Gastroesophageal sphincter (tissue), 4 donors: Measurements from ENCODE around the gene PGAP2. TPM values are rescaled to one million over a fixed set of nuclear protein-coding genes. Genes with fewer than 3 reads are reported as not detected.

ENCODE experiments used
- ATAC-seq: fragments of 150-250 bp; one replicate; pipeline ENCODE4 v1.9.1; 2016; ENCODE audit warnings: mild to moderate bottlenecking, moderate library complexity
- H3K27ac ChIP-seq, 4 donors: fragments of 200-600 bp; sonication (generic) in 3 of 4; 1 replicate in 3 of 4; 2 replicates in 1 of 4; pipeline ENCODE4 v1.5.1; 2016 to 2019
- H3K27me3 ChIP-seq: fragments of 200-600 bp; sonication (generic); one replicate; pipeline ENCODE4 v1.5.1; 2019
- H3K36me3 ChIP-seq, 2 donors: fragments of 200-600 bp; sonication (generic); one replicate each; pipeline ENCODE4 v1.5.1; 2019; ENCODE audit warnings: control low read depth in 1 of 2
- H3K4me1 ChIP-seq, 3 donors: fragments of 200-600 bp; sonication (generic); 1 replicate in 2 of 3; 2 replicates in 1 of 3; pipeline ENCODE4 v1.5.1; 2016 to 2019; ENCODE audit warnings: control low read depth in 2 of 3
- H3K4me3 ChIP-seq, 2 donors: fragments of 200-600 bp; sonication (generic); one replicate each; pipeline ENCODE4 v1.5.1; 2019; ENCODE audit warnings: mild to moderate bottlenecking in 1 of 2, moderate library complexity in 1 of 2
- H3K9me3 ChIP-seq, 3 donors: fragments of 200-600 bp; sonication (generic); one replicate each; pipeline ENCODE4 v1.5.1; 2017 to 2019; ENCODE audit warnings: control low read depth in 2 of 3
- CTCF ChIP-seq, 4 experiments: fragments of 200-600 bp in 2 of 4; fragments of 450-650 bp in 2 of 4; sonication (generic) in 1 of 4; IDR thresholded peaks; one replicate each; pipeline ENCODE4 v1.5.1; 2017 to 2019; ENCODE audit warnings: antibody characterized with exemption in 4 of 4, mild to moderate bottlenecking in 2 of 4, moderate library complexity in 2 of 4
- EP300 ChIP-seq: sonication (generic); formaldehyde crosslinking; IDR thresholded peaks from one replicate; pipeline ENCODE4 v1.6.1; 2017; ENCODE audit warnings: antibody characterized with exemption, mild to moderate bottlenecking
- POLR2A ChIP-seq, 2 donors: fragments of 450-650 bp; IDR thresholded peaks; one replicate each; pipeline ENCODE4 v1.6.1; 2017; ENCODE audit warnings: antibody characterized with exemption in 2 of 2, mild to moderate bottlenecking in 2 of 2, moderate library complexity in 1 of 2
- POLR2AphosphoS5 ChIP-seq: sonication (generic); formaldehyde crosslinking; IDR thresholded peaks from one replicate; pipeline ENCODE4 v1.6.1; 2017; ENCODE audit warnings: antibody characterized with exemption
- WGBS, 2 donors: methylation state at CpG; one replicate each; pipeline ENCODE4 v1.1.5; 2018; ENCODE audit warnings: low coverage in 1 of 2; 5-methylcytosine and 5-hydroxymethylcytosine counted together
- total RNA-seq, 4 donors: library from RNA; depleted of rRNA; stranded (reverse); fragments of >200 nt; gene quantifications; one replicate each; pipeline ENCODE4 v1.1.0, GENCODE V29; 2016

Gene PGAP2
- total RNA-seq, 4 donors from 2014 or later = 4.2 to 12.0 (median 5.1) TPM

GRCh38 chr11:3831378-3832239 lies 23.2 kb downstream of the PGAP2 start:
- no peaks in the 10 kb centered on the region for H3K9me3 ChIP-seq
- WGBS, 2 donors = 63 to 72% methylated on average over 8 to 13 of the region's 13 CpGs
- H3K27ac ChIP-seq = peak overlapping the region in 2 of 4 donors; percentile 6 to 19
- H3K4me3 ChIP-seq = no peak overlapping the region
- H3K36me3 ChIP-seq = peaks cover 0 to 46% of the 10 kb centered on the region in 2 donors
- H3K4me1 ChIP-seq = peaks cover 0 to 60% (median 20%) of the 10 kb centered on the region in 3 donors
- no peak for ATAC-seq
- TF ChIP-seq POLR2AphosphoS5 (no peak), POLR2A (IDR thresholded peaks at IDR 0.05) (no peak), EP300 (no peak), CTCF (IDR thresholded peaks at IDR 0.05) (no peak)
- H3K27me3 ChIP-seq = no peaks in the 10 kb centered on the region

- H3K4me1 ChIP-seq = peaks cover 0 to 71% (median 25%) of the 10 kb centered on the region in 3 donors
- no peak for ATAC-seq
- 87 to 90% methylated on average over 1 to 2 of the region's 2 CpGs for WGBS, 2 donors
Observed at GRCh38 chr11:3832816-3833215, 24.5 kb downstream of the PGAP2 start.

GRCh38 chr11:3833449-3833848 lies 25.1 kb downstream of the PGAP2 start:
- WGBS, 2 donors = 81 to 83% methylated on average over 1 to 2 of the region's 2 CpGs
- no peak for ATAC-seq
- Histone ChIP-seq H3K9me3 (no peaks in the 10 kb centered on the region), H3K4me1 (peaks cover 0 to 77% (median 25%) of the 10 kb centered on the region in 3 donors), H3K36me3 (peaks cover 0 to 29% of the 10 kb centered on the region in 2 donors), H3K27me3 (no peaks in the 10 kb centered on the region), H3K27ac (no peak overlapping the region), H3K4me3 (no peak overlapping the region)
- TF ChIP-seq POLR2AphosphoS5 (no peak), CTCF (IDR thresholded peaks at IDR 0.05) (no peak)

More at GRCh38 chr11:3832816-3833215, 24.5 kb downstream of the PGAP2 start:
- Histone ChIP-seq H3K4me3 (no peak overlapping the region), H3K36me3 (peaks cover 0 to 34% of the 10 kb centered on the region in 2 donors), H3K9me3 (no peaks in the 10 kb centered on the region), H3K27me3 (no peaks in the 10 kb centered on the region), H3K27ac (peak overlapping the region in 1 of 4 donors; percentile 40)
- TF ChIP-seq CTCF (IDR thresholded peaks at IDR 0.05) = no peak
- no peak for TF ChIP-seq POLR2A (IDR thresholded peaks at IDR 0.05)
- no peak for TF ChIP-seq EP300
- no peak for TF ChIP-seq POLR2AphosphoS5

- Histone ChIP-seq H3K27ac (peak overlapping the region in 2 of 4 donors; percentile 37 to 43), H3K27me3 (no peaks in the 10 kb centered on the region), H3K4me1 (peaks cover 0 to 86% (median 25%) of the 10 kb centered on the region in 3 donors), H3K9me3 (no peaks in the 10 kb centered on the region), H3K4me3 (no peak overlapping the region), H3K36me3 (peaks cover 0 to 25% of the 10 kb centered on the region in 2 donors)
- no peak for TF ChIP-seq EP300
- no peak for TF ChIP-seq POLR2A (IDR thresholded peaks at IDR 0.05)
- no peak for ATAC-seq
- 88 to 100% methylated on average over 3 of the region's 4 CpGs for WGBS, 2 donors
Observed at GRCh38 chr11:3834349-3834663, 25.9 kb downstream of the PGAP2 start.

DNA sequence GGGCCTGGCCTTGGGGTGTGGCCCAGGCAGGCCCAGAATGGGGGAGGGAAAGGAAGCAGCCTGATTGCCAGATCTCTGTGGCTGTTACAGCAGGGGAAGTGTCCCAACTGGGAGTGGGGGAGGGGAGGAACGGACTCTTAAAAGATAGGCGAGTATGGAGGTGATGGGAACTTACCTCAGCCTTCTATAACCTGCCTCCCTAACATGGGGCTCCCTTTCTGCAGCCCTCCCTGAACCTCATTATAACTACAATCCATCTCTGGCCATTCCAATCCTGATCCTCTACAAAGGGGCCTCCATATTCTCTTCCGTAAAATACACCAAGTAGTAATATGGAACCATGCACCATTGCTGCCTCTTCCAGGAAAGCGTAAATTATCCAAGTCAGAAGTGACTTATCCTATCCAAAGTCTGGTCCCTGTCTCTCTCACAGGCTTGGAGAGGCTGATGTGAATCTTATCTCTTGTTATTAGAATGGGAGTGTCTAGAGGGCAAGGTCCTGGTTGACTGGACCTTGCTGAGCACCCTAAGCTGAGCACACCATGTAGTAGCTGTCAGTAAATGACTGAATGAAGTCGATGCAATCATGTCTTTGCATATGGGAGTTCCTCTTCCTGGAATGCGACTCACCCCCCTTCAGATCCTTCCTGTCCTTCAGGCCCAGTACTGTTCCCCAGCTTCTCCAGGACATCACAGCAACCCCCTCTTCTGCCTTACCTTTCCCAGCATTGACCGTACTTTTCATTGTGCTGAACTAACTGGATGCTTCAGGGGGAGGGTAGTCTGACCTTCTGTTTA lies 26.5 kb downstream of the PGAP2 start:
- TF ChIP-seq POLR2AphosphoS5 (no peak), CTCF (IDR thresholded peaks at IDR 0.05) (no peak), EP300 (no peak), POLR2A (IDR thresholded peaks at IDR 0.05) (no peak)
- H3K27ac ChIP-seq = peak overlapping the region in 3 of 4 donors; percentile 33 to 61 (median 43)
- WGBS, 2 donors = 69 to 85% methylated on average over 4 of the region's 7 CpGs
- ATAC-seq = no peak
- no peak overlapping the region for H3K4me3 ChIP-seq
- no peaks in the 10 kb centered on the region for H3K9me3 ChIP-seq
- no peaks in the 10 kb centered on the region for H3K27me3 ChIP-seq
- peaks cover 0 to 19% of the 10 kb centered on the region in 2 donors for H3K36me3 ChIP-seq
- peaks cover 0 to 91% (median 30%) of the 10 kb centered on the region in 3 donors for H3K4me1 ChIP-seq
